ENCODE results near the gene DNAJC16.

Gene DNAJC16

GRCh38 chr1:15623435-15623834, 96.8 kb downstream of the DNAJC16 start:
- TF ChIP-seq, protein P1, sequence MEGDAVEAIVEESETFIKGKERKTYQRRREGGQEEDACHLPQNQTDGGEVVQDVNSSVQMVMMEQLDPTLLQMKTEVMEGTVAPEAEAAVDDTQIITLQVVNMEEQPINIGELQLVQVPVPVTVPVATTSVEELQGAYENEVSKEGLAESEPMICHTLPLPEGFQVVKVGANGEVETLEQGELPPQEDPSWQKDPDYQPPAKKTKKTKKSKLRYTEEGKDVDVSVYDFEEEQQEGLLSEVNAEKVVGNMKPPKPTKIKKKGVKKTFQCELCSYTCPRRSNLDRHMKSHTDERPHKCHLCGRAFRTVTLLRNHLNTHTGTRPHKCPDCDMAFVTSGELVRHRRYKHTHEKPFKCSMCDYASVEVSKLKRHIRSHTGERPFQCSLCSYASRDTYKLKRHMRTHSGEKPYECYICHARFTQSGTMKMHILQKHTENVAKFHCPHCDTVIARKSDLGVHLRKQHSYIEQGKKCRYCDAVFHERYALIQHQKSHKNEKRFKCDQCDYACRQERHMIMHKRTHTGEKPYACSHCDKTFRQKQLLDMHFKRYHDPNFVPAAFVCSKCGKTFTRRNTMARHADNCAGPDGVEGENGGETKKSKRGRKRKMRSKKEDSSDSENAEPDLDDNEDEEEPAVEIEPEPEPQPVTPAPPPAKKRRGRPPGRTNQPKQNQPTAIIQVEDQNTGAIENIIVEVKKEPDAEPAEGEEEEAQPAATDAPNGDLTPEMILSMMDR (IDR thresholded peaks at IDR 0.05; ENCODE audit: low read depth, low read length, missing control alignments), result no peak
- no peak overlapping the region for H3K4me3 ChIP-seq (replicated peaks; ENCODE audit: low read depth, low read length)
- DNase-seq (ENCODE audit: extremely low read depth, low read depth), result no peak

DNA sequence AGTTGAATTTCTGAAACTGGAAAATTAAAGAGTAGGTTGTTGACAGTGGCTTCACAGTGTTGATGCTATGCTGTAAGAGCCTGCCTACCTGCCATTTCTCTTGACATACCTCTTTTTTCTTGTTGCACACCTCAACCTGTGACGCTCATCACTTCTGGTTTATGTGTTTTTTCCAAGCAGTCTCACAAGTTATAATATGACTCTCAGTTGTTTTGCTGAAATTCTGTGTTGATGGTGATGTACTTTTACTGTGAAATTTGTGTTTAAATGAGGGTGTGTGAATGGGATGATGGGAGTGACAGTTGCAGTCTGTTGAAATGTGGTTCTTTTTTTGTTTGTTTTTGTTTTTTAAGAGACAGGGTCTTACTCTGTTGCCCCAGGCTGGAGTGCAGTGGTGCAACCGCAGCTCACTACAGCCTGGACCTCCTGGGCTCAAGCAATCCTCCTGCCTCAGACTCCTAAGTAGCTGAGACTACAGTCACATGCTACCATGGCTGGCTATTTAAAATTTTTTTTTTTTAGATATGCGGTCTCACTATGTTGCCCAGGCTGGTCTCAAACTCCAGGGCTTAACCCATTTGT, 97.6 kb downstream of the DNAJC16 start:
- TF ChIP-seq, protein P1 (IDR thresholded peaks at IDR 0.05; ENCODE audit: low read depth, low read length, missing control alignments), result no peak
- H3K4me3 ChIP-seq (replicated peaks; ENCODE audit: low read depth, low read length), result no peak overlapping the region
- DNase-seq (ENCODE audit: extremely low read depth, low read depth), result no peak

DNA sequence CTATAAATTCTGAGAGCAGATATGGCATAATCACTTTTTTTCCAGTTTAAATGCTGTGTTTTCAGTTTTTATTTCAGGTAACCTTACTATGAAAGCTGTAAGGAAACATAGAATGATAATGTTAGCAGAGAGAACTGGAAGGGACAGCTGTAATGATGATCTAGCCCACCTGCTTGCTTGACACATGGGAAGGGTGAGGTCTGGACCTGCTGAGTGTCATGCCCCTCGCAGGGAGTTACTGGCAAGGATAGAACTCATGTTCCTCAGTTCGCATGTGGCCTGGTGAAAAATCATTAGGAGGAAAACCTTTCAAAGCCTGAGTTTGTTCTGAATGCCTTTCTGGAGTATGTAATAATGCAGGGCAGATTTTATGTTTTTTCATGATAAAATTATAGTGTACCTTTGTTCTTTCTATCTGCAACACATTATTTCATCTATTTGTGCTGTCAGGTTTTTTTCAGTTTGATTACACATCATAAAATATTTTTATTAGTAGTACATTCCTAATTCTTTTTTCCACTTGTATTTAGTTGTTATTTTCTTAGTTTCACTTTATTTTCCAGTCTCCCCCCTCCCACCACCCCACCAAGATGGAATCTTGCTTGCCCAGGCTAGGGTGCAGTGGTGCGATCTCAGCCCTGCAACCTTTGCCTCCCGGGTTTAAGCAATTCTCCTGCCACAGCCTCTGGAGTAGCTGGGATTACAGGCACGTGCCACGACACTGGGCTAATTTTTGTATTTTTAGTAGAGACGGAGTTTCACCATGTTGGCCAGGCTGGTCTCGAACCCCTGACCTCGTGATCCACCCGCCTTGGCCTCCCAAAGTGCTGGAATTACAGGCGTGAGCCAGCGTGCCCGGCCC, 98.6 kb downstream of the DNAJC16 start:
- TF ChIP-seq, protein P1 (IDR thresholded peaks at IDR 0.05; ENCODE audit: low read depth, low read length, missing control alignments), result no peak
- H3K4me3 ChIP-seq (replicated peaks; ENCODE audit: low read depth, low read length), result no peak overlapping the region
- DNase-seq (ENCODE audit: extremely low read depth, low read depth), result no peak

All from HFF-Myc (cell line).